ENCODE data around the gene P2RY13.
A peak's percentile ranks its signal among the peaks of the same experiment; 100 is the strongest.

Gene P2RY13

GRCh38 chr3:151319628-151320027 is 9.7 kb downstream of the P2RY13 start:
- DNase-seq = no peak

- DNase-seq = no peak
Observed at GRCh38 chr3:151318991-151319390, 10.4 kb downstream of the P2RY13 start.

- DNase-seq = no peak
Observed at GRCh38 chr3:151318313-151318712, 11.0 kb downstream of the P2RY13 start.

- no peak for DNase-seq
Observed at GRCh38 chr3:151316267-151316991, 12.9 kb downstream of the P2RY13 start, which contains the start of gene GPR87. Gene GPR87, minus strand, starts transcription at chr3:151316820. Its CDS starts 16,720 bp downstream, at chr3:151300100.

GRCh38 chr3:151315846-151316245 is 13.5 kb downstream of the P2RY13 start:
- DNase-seq = no peak

- no peak for DNase-seq
Observed at GRCh38 chr3:151315136-151315535, 14.2 kb downstream of the P2RY13 start.

GRCh38 chr3:151314593-151314992 is 14.8 kb downstream of the P2RY13 start:
- no peak for DNase-seq

- DNase-seq = no peak
Observed at GRCh38 chr3:151314137-151314536, 15.2 kb downstream of the P2RY13 start.

GRCh38 chr3:151312972-151313371 is 16.4 kb downstream of the P2RY13 start:
- DNase-seq = no peak

- DNase-seq = no peak
Observed at GRCh38 chr3:151309566-151309965, 19.8 kb downstream of the P2RY13 start.

- no peak for DNase-seq
Observed at GRCh38 chr3:151307583-151308488, 21.5 kb downstream of the P2RY13 start.

GRCh38 chr3:151307131-151307530 is 22.2 kb downstream of the P2RY13 start:
- DNase-seq = no peak

- no peak for DNase-seq
Observed at GRCh38 chr3:151306168-151306810, 23.1 kb downstream of the P2RY13 start.

GRCh38 chr3:151305775-151306151 is 23.6 kb downstream of the P2RY13 start:
- no peak for DNase-seq

GRCh38 chr3:151305060-151305774 is 24.1 kb downstream of the P2RY13 start:
- no peak for DNase-seq

GRCh38 chr3:151303751-151304150 is 25.6 kb downstream of the P2RY13 start:
- no peak for DNase-seq

GRCh38 chr3:151301787-151302186 is 27.6 kb downstream of the P2RY13 start:
- DNase-seq = no peak

- no peak for DNase-seq
Observed at GRCh38 chr3:151300539-151300938, 28.8 kb downstream of the P2RY13 start.

GRCh38 chr3:151299006-151299405 is 30.3 kb downstream of the P2RY13 start:
- DNase-seq = no peak

- DNase-seq = no peak
Observed at GRCh38 chr3:151297429-151297828, 31.9 kb downstream of the P2RY13 start.

- DNase-seq = no peak
Observed at GRCh38 chr3:151296226-151296625, 33.1 kb downstream of the P2RY13 start.

GRCh38 chr3:151293127-151293526 is 36.2 kb downstream of the P2RY13 start:
- DNase-seq = no peak

GRCh38 chr3:151290673-151291072 is 38.7 kb downstream of the P2RY13 start:
- peak; percentile 3 for DNase-seq

All from NCI-H1694 (cell line).